ENCODE measurements around the gene HNRNPM.

HNRNPM gene

DNA sequence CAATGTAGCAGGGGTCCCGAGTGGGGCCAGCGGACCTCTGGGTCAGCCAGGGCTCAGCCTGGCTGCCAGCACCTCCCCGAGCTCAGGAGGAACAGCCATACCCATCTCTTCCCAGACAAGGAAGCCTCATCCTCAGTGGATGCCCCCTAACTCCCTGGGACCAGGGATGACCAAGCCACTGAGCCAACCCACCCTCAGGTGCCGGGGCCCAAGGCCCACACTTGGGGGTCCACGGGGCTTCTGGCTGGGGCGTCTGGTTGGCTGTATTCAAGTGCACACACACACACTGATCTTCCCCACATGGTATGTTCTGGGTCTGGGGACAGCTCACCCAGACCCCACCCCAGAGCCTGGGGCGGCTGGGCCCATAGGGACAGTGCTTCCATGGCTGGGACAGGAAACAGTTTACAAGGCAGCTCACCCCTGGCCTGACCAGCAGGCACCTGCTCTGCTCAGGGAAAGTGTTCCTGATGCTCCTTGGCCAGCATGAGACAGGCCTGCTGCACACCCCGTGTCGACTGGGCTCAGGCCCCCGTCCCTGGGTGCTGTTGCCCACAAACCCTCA is 46.9 kb upstream of the HNRNPM start:
- DNase-seq (ENCODE audit: low read depth, low spot score) = no peak
- TF ChIP-seq, protein P1, sequence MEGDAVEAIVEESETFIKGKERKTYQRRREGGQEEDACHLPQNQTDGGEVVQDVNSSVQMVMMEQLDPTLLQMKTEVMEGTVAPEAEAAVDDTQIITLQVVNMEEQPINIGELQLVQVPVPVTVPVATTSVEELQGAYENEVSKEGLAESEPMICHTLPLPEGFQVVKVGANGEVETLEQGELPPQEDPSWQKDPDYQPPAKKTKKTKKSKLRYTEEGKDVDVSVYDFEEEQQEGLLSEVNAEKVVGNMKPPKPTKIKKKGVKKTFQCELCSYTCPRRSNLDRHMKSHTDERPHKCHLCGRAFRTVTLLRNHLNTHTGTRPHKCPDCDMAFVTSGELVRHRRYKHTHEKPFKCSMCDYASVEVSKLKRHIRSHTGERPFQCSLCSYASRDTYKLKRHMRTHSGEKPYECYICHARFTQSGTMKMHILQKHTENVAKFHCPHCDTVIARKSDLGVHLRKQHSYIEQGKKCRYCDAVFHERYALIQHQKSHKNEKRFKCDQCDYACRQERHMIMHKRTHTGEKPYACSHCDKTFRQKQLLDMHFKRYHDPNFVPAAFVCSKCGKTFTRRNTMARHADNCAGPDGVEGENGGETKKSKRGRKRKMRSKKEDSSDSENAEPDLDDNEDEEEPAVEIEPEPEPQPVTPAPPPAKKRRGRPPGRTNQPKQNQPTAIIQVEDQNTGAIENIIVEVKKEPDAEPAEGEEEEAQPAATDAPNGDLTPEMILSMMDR (IDR thresholded peaks at IDR 0.05; ENCODE audit: insufficient read depth, low read length, missing control alignments) = no peak
- ChIA-PET CTCF (interaction anchor here (0.9 to 3.0 kb wide), 11 partner anchors 12 to 129 kb away, joined by 3 to 75 read pairs (median 4); partner anchors contain the start of gene ANGPTL4), POLR2A (interaction anchor here (0.7 kb wide), 1 partner anchor 34 kb away, joined by 4 read pairs; the partner anchor contains the start of gene ANGPTL4)
- H3K4me3 ChIP-seq (ENCODE audit: low read depth, low read length) = no peak overlapping the region

- no peak overlapping the region for H3K4me3 ChIP-seq (ENCODE audit: low read depth, low read length)
- ChIA-PET CTCF (interaction anchor here (0.6 to 3.0 kb wide), 13 partner anchors 10 to 128 kb away, joined by 3 to 75 read pairs (median 4); partner anchors contain the start of genes ANGPTL4 and MARCHF2), POLR2A (interaction anchor here (0.7 to 1.0 kb wide), 2 partner anchors 35 to 116 kb away, joined by 3 to 4 read pairs; partner anchors contain the start of genes ANGPTL4 and ZNF414)
- no peak for DNase-seq (ENCODE audit: low read depth, low spot score)
- TF ChIP-seq, protein P1 (IDR thresholded peaks at IDR 0.05; ENCODE audit: insufficient read depth, low read length, missing control alignments) = no peak
These were observed 46.4 kb upstream of the HNRNPM start for GRCh38 chr19:8398311-8398771.

DNA sequence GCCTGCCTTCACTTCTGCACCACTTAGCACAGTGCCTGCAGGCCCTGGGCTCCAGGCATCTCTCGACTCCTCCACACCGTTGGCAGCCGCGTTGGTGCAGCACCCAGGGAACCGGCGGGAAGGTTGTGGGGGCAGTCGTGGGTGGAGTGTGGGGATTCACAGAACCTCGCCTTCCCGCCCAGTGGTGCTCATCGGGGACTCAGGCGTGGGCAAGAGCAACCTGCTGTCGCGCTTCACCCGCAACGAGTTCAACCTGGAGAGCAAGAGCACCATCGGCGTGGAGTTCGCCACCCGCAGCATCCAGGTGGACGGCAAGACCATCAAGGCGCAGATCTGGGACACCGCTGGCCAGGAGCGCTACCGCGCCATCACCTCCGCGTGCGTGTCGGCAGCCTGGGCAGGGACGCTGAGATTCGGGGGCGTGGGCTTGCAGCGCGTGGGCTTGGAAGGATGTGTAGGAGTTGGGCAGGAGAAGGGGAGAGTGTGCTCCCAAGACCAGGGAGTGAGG is 45.0 kb upstream of the HNRNPM start:
- TF ChIP-seq, protein P1 (IDR thresholded peaks at IDR 0.05; ENCODE audit: insufficient read depth, low read length, missing control alignments) = no peak
- CTCF ChIA-PET = interaction anchor here (1.0 kb wide), 1 partner anchor 46 kb away, joined by 4 read pairs; no protein-coding TSS in a partner anchor
- no peak overlapping the region for H3K4me3 ChIP-seq (ENCODE audit: low read depth, low read length)
- DNase-seq (ENCODE audit: low read depth, low spot score) = no peak
- POLR2A ChIA-PET = no interaction called here

- H3K4me3 ChIP-seq (ENCODE audit: low read depth, low read length) = no peak overlapping the region
- no peak for DNase-seq (ENCODE audit: low read depth, low spot score)
- TF ChIP-seq, protein P1 (IDR thresholded peaks at IDR 0.05; ENCODE audit: insufficient read depth, low read length, missing control alignments) = no peak
- CTCF ChIA-PET = interaction anchor here (1.1 to 2.0 kb wide), 2 partner anchors 11 to 48 kb away, joined by 5 read pairs; partner anchors contain the start of gene MARCHF2
- POLR2A ChIA-PET = no interaction called here
These were observed 42.8 kb upstream of the HNRNPM start for GRCh38 chr19:8401981-8402411.

DNA sequence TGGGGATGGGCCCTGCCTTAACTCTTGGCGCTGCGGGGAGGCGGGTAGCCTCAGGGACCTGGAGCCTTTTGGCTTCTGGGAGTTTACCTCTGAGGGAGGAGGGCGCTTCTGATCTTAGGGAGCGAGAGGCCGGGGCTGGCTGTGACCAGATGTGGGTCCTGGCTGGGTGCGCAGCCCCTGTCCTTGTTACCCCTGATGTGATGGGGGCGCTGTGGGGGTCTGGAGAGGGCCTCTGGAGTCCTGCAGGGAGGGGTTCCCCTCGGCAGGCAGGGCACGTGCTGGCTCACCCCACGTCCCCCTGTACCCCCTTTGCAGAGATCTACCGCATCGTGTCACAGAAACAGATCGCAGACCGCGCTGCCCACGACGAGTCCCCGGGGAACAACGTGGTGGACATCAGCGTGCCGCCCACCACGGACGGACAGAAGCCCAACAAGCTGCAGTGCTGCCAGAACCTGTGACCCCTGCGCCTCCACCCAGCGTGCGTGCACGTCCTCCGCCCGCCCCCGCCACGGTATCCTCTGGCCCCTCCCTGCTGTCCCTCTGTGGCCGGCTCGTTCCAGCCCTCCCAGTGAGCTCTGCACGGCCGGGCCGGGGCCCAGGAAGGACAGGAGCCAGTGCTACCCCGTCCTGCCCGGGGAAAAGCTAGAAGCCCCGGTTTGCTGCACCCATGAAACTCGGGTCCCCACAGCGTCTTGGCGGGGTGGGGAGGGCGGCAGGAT is 41.5 kb upstream of the HNRNPM start:
- POLR2A ChIA-PET = no interaction called here
- CTCF ChIA-PET = interaction anchor here (1.1 to 3.7 kb wide), 3 partner anchors 9 to 49 kb away, joined by 5 to 20 read pairs (median 8); partner anchors contain the start of gene MARCHF2
- H3K4me3 ChIP-seq (ENCODE audit: low read depth, low read length) = no peak overlapping the region
- DNase-seq (ENCODE audit: low read depth, low spot score) = no peak
- TF ChIP-seq, protein P1 (IDR thresholded peaks at IDR 0.05; ENCODE audit: insufficient read depth, low read length, missing control alignments) = no peak

- ChIA-PET CTCF (interaction anchor here (1.2 to 3.7 kb wide), 3 partner anchors 8 to 49 kb away, joined by 4 to 20 read pairs (median 8); partner anchors contain the start of gene MARCHF2), POLR2A (no interaction called here)
These were observed 41.0 kb upstream of the HNRNPM start for GRCh38 chr19:8403820-8404109.

More at GRCh38 chr19:8403820-8404109, 41.0 kb upstream of the HNRNPM start:
- no peak for DNase-seq (ENCODE audit: low read depth, low spot score)
- H3K4me3 ChIP-seq (ENCODE audit: low read depth, low read length) = no peak overlapping the region
- TF ChIP-seq, protein P1 (IDR thresholded peaks at IDR 0.05; ENCODE audit: insufficient read depth, low read length, missing control alignments) = no peak

Data from AG04449 (cell line).